ENCODE results near the gene SYTL3. TPM values are rescaled to one million over a fixed set of nuclear protein-coding genes. Genes with fewer than 3 reads are reported as not detected.

The SYTL3 gene
- total RNA-seq, 1 experiment from 2014 or later, result 0.09 TPM

- no peaks in the 10 kb centered on the region for H3K4me1 ChIP-seq (ENCODE audit: insufficient read depth, low read length)
- no CpG with 5 or more reads among the region's 3 CpGs for WGBS (ENCODE audit: extremely low coverage, insufficient read length, low lambda C conversion rate)
- Mint-ChIP-seq H3K9me3 (peaks cover 14 to 15% of the 10 kb centered on the region in 2 experiments), H3K4me3 (no peak overlapping the region), H3K36me3 (ENCODE audit: insufficient read depth in 1 of 3, low read depth in 3 of 3) (peaks cover 0 to 11% (median 7%) of the 10 kb centered on the region in 3 experiments; a peak in 4 of 7 replicates), H3K27me3 (ENCODE audit: low read depth) (peaks cover 5% of the 10 kb centered on the region), H3K27ac (no peak overlapping the region), H3K4me1 (no peaks in the 10 kb centered on the region)
- H2BK120ac ChIP-seq (ENCODE audit: low read depth, low read length, poor library complexity, severe bottlenecking), result no peak overlapping the region
- H4K8ac ChIP-seq (replicated peaks; ENCODE audit: insufficient read length, low read depth, low read length), result no peak overlapping the region
- no peak overlapping the region for H2AK5ac ChIP-seq (ENCODE audit: insufficient read length, low read length)
- no peak overlapping the region for H3K4me2 ChIP-seq (ENCODE audit: insufficient read depth, insufficient read length, low read length)
- no peak overlapping the region for H3K23ac ChIP-seq (ENCODE audit: insufficient read length, low read depth, low read length)
- H2BK5ac ChIP-seq (ENCODE audit: insufficient read length, low read length), result no peak overlapping the region
- no peak overlapping the region for H4K5ac ChIP-seq (ENCODE audit: insufficient read length, low read depth, low read length)
- H3K56ac ChIP-seq (ENCODE audit: insufficient read length, low read depth, low read length), result no peak overlapping the region
- H3K23me2 ChIP-seq (ENCODE audit: insufficient read length, low read depth, low read length, poor library complexity, severe bottlenecking), result no peaks in the 10 kb centered on the region
- H3K18ac ChIP-seq (ENCODE audit: insufficient read length, low read depth, low read length), result no peak overlapping the region
- H4K91ac ChIP-seq (ENCODE audit: insufficient read length, low read depth, low read length), result no peak overlapping the region
- H3T11ph ChIP-seq (ENCODE audit: low read length), result no peak overlapping the region
- no peak overlapping the region for H3K9ac ChIP-seq (ENCODE audit: extremely low read depth, insufficient read length, low read length)
- H2AFZ ChIP-seq (ENCODE audit: low read length), result no peak overlapping the region
- H3K27me3 ChIP-seq (ENCODE audit: insufficient read depth, low read length), result no peaks in the 10 kb centered on the region
- TF ChIP-seq CTCF (conservative IDR thresholded peaks at IDR 0.05), result no peak
- no peak overlapping the region for H2BK12ac ChIP-seq (ENCODE audit: insufficient read length, low read depth, low read length)
- no peak overlapping the region for H3K27ac ChIP-seq (ENCODE audit: insufficient read length, low read depth, low read length)
- no peak overlapping the region for H3K4ac ChIP-seq (ENCODE audit: low read depth, low read length)
- no peaks in the 10 kb centered on the region for H3K9me3 ChIP-seq (ENCODE audit: control insufficient read depth, low read depth, low read length)
- no peak overlapping the region for H2BK20ac ChIP-seq (ENCODE audit: low read depth, low read length, poor library complexity, severe bottlenecking)
- no peaks in the 10 kb centered on the region for H4K20me1 ChIP-seq (ENCODE audit: control insufficient read depth, insufficient read depth, insufficient read length)
- no peak for DNase-seq
- no peak overlapping the region for H2BK15ac ChIP-seq (ENCODE audit: low read depth, low read length)
- no peak overlapping the region for H3K14ac ChIP-seq (ENCODE audit: insufficient read depth, low read length)
- no peaks in the 10 kb centered on the region for H3K79me2 ChIP-seq (ENCODE audit: insufficient read depth, low read length)
- H3K79me1 ChIP-seq (ENCODE audit: insufficient read depth, low read depth, low read length, poor library complexity, severe bottlenecking), result no peaks in the 10 kb centered on the region
Measured at GRCh38 chr6:158737082-158737709, 87.3 kb downstream of the SYTL3 start.

Data from H9 (cell line).